Measurements from ENCODE around the gene NHEJ1. TPM values are rescaled to one million over a fixed set of nuclear protein-coding genes. Genes with fewer than 3 reads are reported as not detected.

NHEJ1 gene
- total and polyA plus RNA-seq, 2 donors (not counting 1 experiment from before 2014, with no cell fraction given): 22.1 to 24.8 TPM

- Histone ChIP-seq H3K4me2 (ENCODE audit: extremely low read depth, insufficient read depth, low read length) (no peak overlapping the region), H3K4me1 (ENCODE audit: control insufficient read depth, extremely low read depth, insufficient read depth, low read length) (no peaks in the 10 kb centered on the region), H3K9me3 (ENCODE audit: control insufficient read depth, insufficient read depth, low read depth, low read length) (no peaks in the 10 kb centered on the region), H3K36me3 (ENCODE audit: control insufficient read depth, insufficient read depth, low read length) (no peaks in the 10 kb centered on the region), H3K4me3 (replicated peaks in 1 of 4; ENCODE audit: control extremely low read depth in 1 of 4, insufficient read depth in 1 of 4, low read depth in 3 of 4, low read length in 4 of 4) (no peak overlapping the region), H3K9ac (ENCODE audit: insufficient read depth, low read length) (no peak overlapping the region), H3K79me2 (ENCODE audit: control insufficient read depth, insufficient read depth, low read length) (no peaks in the 10 kb centered on the region), H3K27me3 (ENCODE audit: control insufficient read depth, insufficient read depth, low read length) (peaks cover 12% of the 10 kb centered on the region), H4K20me1 (ENCODE audit: control insufficient read depth, extremely low read depth, insufficient read depth, low read length) (no peaks in the 10 kb centered on the region), H3K27ac (ENCODE audit: insufficient read depth, low read length) (no peak overlapping the region), H2AFZ (ENCODE audit: low read length) (no peak overlapping the region)
- no peak for TF ChIP-seq CTCF (conservative IDR thresholded peaks at IDR 0.05 in 1 of 2, IDR thresholded peaks at IDR 0.05 in 1 of 2; ENCODE audit: low read depth in 1 of 2, low read length in 2 of 2)
- TF ChIP-seq EZH2 (IDR thresholded peaks at IDR 0.05; ENCODE audit: low read length, missing control alignments): no peak
- DNase-seq (ENCODE audit: low read depth in 2 of 2): no peak
These were observed 131.4 kb downstream of the NHEJ1 start for GRCh38 chr2:219028996-219029828.

- no peaks in the 10 kb centered on the region for H3K4me1 ChIP-seq (ENCODE audit: control insufficient read depth, extremely low read depth, insufficient read depth, low read length)
- H3K27ac ChIP-seq (ENCODE audit: insufficient read depth, low read length): no peak overlapping the region
- no peak overlapping the region for H3K9ac ChIP-seq (ENCODE audit: insufficient read depth, low read length)
- H3K36me3 ChIP-seq (ENCODE audit: control insufficient read depth, insufficient read depth, low read length): no peaks in the 10 kb centered on the region
- DNase-seq (ENCODE audit: low read depth in 2 of 2): no peak
- TF ChIP-seq CTCF (conservative IDR thresholded peaks at IDR 0.05 in 1 of 2, IDR thresholded peaks at IDR 0.05 in 1 of 2; ENCODE audit: low read depth in 1 of 2, low read length in 2 of 2) (no peak), EZH2 (IDR thresholded peaks at IDR 0.05; ENCODE audit: low read length, missing control alignments) (no peak)
- no peak overlapping the region for H3K4me2 ChIP-seq (ENCODE audit: extremely low read depth, insufficient read depth, low read length)
- H3K27me3 ChIP-seq (ENCODE audit: control insufficient read depth, insufficient read depth, low read length): peaks cover 15% of the 10 kb centered on the region
- no peaks in the 10 kb centered on the region for H4K20me1 ChIP-seq (ENCODE audit: control insufficient read depth, extremely low read depth, insufficient read depth, low read length)
- no peaks in the 10 kb centered on the region for H3K79me2 ChIP-seq (ENCODE audit: control insufficient read depth, insufficient read depth, low read length)
- no peaks in the 10 kb centered on the region for H3K9me3 ChIP-seq (ENCODE audit: control insufficient read depth, insufficient read depth, low read depth, low read length)
- no peak overlapping the region for H3K4me3 ChIP-seq (replicated peaks in 1 of 4; ENCODE audit: control extremely low read depth in 1 of 4, insufficient read depth in 1 of 4, low read depth in 3 of 4, low read length in 4 of 4)
- H2AFZ ChIP-seq (ENCODE audit: low read length): no peak overlapping the region
These were observed 132.5 kb downstream of the NHEJ1 start for GRCh38 chr2:219028141-219028540.

GRCh38 chr2:219027511-219028055, 133.0 kb downstream of the NHEJ1 start:
- no peaks in the 10 kb centered on the region for H4K20me1 ChIP-seq (ENCODE audit: control insufficient read depth, extremely low read depth, insufficient read depth, low read length)
- H3K4me2 ChIP-seq (ENCODE audit: extremely low read depth, insufficient read depth, low read length): no peak overlapping the region
- no peak overlapping the region for H3K9ac ChIP-seq (ENCODE audit: insufficient read depth, low read length)
- H3K27me3 ChIP-seq (ENCODE audit: control insufficient read depth, insufficient read depth, low read length): peaks cover 15% of the 10 kb centered on the region
- no peak for TF ChIP-seq CTCF (conservative IDR thresholded peaks at IDR 0.05 in 1 of 2, IDR thresholded peaks at IDR 0.05 in 1 of 2; ENCODE audit: low read depth in 1 of 2, low read length in 2 of 2)
- no peak for TF ChIP-seq EZH2 (IDR thresholded peaks at IDR 0.05; ENCODE audit: low read length, missing control alignments)
- H3K27ac ChIP-seq (ENCODE audit: insufficient read depth, low read length): no peak overlapping the region
- H3K36me3 ChIP-seq (ENCODE audit: control insufficient read depth, insufficient read depth, low read length): no peaks in the 10 kb centered on the region
- H3K79me2 ChIP-seq (ENCODE audit: control insufficient read depth, insufficient read depth, low read length): no peaks in the 10 kb centered on the region
- no peak overlapping the region for H3K4me3 ChIP-seq (replicated peaks in 1 of 4; ENCODE audit: control extremely low read depth in 1 of 4, insufficient read depth in 1 of 4, low read depth in 3 of 4, low read length in 4 of 4)
- no peaks in the 10 kb centered on the region for H3K4me1 ChIP-seq (ENCODE audit: control insufficient read depth, extremely low read depth, insufficient read depth, low read length)
- no peaks in the 10 kb centered on the region for H3K9me3 ChIP-seq (ENCODE audit: control insufficient read depth, insufficient read depth, low read depth, low read length)
- DNase-seq (ENCODE audit: low read depth in 2 of 2): no peak
- no peak overlapping the region for H2AFZ ChIP-seq (ENCODE audit: low read length)

Measured in fibroblast of lung (primary cell).